Fibroblast of peridontal ligament (primary cell): ENCODE results near the gene PFKP.

Source experiments
- DNase-seq: peaks from one replicate; pipeline ENCODE4 v3.0.0-alpha.2; 2010; ENCODE audit errors: extremely low read depth

PFKP gene

GRCh38 chr10:3069876-3070275 lies 2.5 kb downstream of the PFKP start:
- DNase-seq: no peak

GRCh38 chr10:3071405-3072198 lies 4.3 kb downstream of the PFKP start:
- peak; percentile 44 for DNase-seq

GRCh38 chr10:3072641-3073360 lies 5.5 kb downstream of the PFKP start:
- no peak for DNase-seq

- no peak for DNase-seq
These were observed 6.9 kb downstream of the PFKP start for GRCh38 chr10:3074145-3074665.

- DNase-seq: no peak
These were observed 7.7 kb downstream of the PFKP start for GRCh38 chr10:3074985-3075600.

GRCh38 chr10:3076138-3076537 lies 8.8 kb downstream of the PFKP start:
- DNase-seq: no peak

GRCh38 chr10:3077509-3077908 lies 10.2 kb downstream of the PFKP start:
- DNase-seq: no peak

GRCh38 chr10:3077940-3078630 lies 10.7 kb downstream of the PFKP start:
- DNase-seq: no peak

GRCh38 chr10:3081383-3081981 lies 14.1 kb downstream of the PFKP start:
- no peak for DNase-seq

- no peak for DNase-seq
These were observed 14.9 kb downstream of the PFKP start for GRCh38 chr10:3082290-3082689.

GRCh38 chr10:3085785-3086567 lies 18.6 kb downstream of the PFKP start:
- no peak for DNase-seq

- no peak for DNase-seq
These were observed 23.0 kb downstream of the PFKP start for GRCh38 chr10:3090388-3090787.

- peak; percentile 84 for DNase-seq
These were observed 23.8 kb downstream of the PFKP start for GRCh38 chr10:3090914-3091787.

- DNase-seq: no peak
These were observed 24.6 kb downstream of the PFKP start for GRCh38 chr10:3091921-3092320.

- DNase-seq: no peak
These were observed 26.6 kb downstream of the PFKP start for GRCh38 chr10:3093996-3094395.

GRCh38 chr10:3094609-3095036 lies 27.3 kb downstream of the PFKP start:
- no peak for DNase-seq

GRCh38 chr10:3095373-3096139 lies 28.2 kb downstream of the PFKP start:
- peak; percentile 100 for DNase-seq

- no peak for DNase-seq
These were observed 28.8 kb downstream of the PFKP start for GRCh38 chr10:3096149-3096548.

- DNase-seq: no peak
These were observed 29.8 kb downstream of the PFKP start for GRCh38 chr10:3097160-3097559.
